Stimulated activated CD4-positive, alpha-beta T cell treated with anti-CD3 and anti-CD28 coated beads, Interleukin-12 subunit alpha, Interleukin-12 subunit beta, amount 100 ng/mL, for 24 hours (primary cell): ENCODE data around the gene DGKK.

Source experiments
- DNase-seq, 2 experiments: peaks; one replicate each; pipeline ENCODE4 v3.0.0-alpha.2; 2020; ENCODE audit warnings: low read depth in 2 of 2

The DGKK gene, protein sequence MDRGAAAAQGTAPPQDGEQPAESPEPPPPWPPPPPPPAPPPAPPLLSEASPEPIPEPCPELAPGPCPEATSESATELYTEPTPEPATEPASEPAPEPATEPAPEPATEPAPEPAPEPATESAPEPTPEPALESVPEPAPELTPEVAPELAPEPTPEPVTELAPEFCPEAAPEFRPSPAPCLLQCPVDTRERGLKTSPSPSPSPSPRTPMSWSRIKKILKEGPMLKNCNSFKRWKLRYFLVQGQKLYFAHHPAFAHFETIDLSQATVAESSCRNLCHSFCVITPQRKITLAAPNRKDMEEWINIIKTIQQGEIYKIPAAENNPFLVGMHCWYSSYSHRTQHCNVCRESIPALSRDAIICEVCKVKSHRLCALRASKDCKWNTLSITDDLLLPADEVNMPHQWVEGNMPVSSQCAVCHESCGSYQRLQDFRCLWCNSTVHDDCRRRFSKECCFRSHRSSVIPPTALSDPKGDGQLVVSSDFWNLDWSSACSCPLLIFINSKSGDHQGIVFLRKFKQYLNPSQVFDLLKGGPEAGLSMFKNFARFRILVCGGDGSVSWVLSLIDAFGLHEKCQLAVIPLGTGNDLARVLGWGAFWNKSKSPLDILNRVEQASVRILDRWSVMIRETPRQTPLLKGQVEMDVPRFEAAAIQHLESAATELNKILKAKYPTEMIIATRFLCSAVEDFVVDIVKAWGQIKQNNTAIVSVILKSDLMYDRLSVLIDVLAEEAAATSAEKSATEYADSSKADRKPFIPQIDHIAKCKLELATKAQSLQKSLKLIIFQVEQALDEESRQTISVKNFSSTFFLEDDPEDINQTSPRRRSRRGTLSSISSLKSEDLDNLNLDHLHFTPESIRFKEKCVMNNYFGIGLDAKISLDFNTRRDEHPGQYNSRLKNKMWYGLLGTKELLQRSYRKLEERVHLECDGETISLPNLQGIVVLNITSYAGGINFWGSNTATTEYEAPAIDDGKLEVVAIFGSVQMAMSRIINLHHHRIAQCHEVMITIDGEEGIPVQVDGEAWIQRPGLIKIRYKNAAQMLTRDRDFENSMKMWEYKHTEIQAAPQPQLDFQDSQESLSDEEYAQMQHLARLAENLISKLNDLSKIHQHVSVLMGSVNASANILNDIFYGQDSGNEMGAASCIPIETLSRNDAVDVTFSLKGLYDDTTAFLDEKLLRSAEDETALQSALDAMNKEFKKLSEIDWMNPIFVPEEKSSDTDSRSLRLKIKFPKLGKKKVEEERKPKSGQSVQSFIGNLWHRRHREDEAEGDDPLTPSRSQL

DNA sequence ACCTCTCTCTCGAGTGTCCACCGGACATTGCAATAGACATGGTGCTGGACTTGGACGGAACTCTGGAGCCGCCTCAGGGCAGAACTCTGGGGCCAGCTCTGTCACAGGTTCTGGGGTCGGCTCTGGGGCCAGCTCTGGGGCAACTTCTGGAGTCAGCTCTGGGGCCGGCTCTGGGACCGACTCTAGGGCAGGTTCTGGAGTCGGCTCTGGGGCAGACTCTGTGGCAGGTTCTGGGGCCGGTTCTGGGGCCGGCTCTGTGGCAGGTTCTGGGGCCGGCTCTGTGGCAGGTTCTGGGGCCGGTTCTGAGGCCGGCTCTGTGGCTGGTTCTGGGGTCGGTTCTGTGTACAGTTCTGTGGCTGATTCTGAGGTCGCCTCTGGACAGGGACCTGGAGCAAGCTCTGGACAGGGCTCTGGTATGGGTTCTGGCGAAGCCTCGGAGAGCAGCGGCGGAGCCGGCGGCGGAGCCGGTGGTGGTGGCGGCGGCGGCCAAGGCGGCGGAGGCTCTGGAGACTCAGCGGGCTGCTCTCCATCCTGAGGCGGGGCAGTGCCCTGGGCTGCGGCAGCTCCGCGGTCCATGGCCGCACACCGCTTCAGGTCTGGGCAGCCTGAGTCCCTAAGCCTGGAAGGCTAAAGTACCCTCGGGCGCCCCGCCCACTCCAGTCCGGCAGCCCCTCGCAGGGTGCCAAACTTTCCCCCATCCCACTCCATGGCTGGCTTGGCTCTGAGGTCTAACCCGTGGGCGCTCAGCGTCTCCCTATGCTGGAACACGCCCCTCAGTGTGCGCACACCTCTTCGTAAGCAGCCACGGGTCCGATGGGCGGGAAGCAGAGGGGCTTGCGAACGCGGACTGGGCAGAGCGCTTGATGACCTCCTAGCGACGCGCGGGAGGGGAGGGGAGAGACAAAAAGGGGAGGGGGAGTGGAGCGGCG lies at the start of gene DGKK:
Gene DGKK, minus strand, starts transcription at position 723 of the 929 bp plus-strand sequence. Its CDS starts 147 bp downstream, at position 576.
- no peak for DNase-seq

DNA sequence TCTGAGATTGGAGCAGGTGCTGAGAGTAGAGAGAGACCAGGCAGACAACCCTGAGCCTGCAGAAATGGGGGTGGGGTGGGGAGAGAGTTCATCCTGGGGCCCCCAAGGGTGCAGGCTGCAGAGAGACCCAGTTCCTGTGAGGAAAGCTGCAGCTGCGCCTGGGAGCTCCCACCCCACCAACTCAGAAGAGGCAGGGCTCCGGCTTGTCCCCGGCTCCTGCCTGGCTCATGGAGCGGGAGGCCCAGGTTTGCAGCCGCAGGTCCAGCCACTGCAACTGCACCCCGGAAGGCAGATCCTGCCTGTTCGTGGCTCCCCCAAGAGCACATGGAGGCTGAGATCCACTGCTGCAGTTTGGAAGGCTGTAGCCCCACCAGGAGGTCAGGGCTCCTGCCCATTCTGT lies 44.2 kb upstream of the DGKK start:
- DNase-seq: no peak

DNA sequence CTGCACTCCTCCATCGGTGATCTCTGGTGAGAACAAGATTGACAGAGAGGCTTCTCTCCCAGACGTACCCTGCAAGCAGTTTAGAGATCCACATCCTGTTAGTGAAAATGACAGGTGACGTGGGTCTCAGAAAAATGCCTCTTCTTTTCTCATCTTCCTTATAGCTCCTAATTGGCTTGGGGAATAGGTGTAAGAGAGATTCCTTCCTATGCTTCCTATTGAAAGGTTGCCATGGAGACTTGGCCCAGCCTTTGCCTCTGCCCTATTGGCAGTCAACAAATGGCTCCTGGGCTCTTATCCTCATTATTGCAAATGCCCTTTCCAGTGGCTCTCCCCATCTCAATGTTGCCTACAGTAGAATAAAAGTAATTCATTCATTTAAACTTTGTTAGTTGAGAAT lies 26.5 kb upstream of the DGKK start:
- no peak for DNase-seq

DNA sequence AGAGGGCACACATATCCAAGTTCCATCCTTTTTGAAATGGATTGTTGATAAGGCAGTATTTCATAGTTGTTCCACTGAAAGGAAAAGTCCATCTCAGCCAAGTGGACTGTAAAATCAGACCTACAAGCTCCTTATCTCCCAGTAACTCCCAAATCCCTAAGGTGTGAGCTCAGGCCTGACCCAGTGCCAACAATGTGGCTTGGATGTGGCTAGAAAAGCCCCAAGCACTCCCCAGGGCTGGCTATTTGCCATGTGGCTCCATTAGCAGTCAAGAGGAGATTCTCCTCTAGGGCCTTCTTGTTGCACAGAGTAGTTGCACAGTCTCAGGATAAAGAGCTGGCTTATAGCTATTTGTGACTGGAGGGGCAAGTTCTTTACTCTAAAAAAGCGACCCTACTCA lies 25.0 kb upstream of the DGKK start:
- DNase-seq: no peak

DNA sequence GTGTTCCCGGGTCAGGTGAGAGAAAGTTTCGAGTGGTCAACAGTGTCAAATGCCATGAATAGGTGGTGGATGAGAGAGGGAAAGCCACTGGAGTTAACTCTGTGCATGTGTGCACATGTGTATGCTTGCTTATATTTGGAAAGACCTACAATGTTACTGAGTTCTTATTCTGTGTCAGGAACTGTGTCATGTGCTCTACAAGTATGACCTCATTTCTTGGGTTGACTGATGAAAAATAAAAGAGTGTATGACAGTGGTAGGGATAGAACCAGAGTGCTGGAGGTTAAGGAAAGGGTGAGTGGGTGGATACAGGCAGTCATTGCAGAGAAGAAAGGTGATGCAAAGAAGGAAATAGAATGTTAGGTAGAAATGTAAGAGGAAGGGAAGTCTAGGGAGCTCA lies 22.1 kb upstream of the DGKK start:
- no peak for DNase-seq

DNA sequence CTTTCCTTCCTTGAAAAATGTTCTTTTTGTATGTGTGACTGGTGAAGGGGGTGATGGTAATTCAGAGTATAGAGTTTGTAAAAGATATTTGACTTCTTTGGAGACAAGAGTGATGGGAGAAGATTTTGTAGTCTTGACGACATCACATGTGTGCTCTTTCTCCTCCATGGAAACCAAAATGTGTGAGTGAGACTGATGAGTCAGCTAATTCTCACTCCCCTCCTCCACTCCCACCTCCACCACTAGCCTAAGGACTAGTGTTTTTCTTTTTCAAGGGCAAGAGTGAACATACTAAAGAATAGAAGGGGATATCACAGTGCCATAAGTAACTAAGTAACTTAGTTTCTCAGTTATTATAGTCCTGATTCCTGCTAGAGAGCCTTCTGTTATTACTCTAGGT lies 14.0 kb upstream of the DGKK start:
- DNase-seq: no peak

DNA sequence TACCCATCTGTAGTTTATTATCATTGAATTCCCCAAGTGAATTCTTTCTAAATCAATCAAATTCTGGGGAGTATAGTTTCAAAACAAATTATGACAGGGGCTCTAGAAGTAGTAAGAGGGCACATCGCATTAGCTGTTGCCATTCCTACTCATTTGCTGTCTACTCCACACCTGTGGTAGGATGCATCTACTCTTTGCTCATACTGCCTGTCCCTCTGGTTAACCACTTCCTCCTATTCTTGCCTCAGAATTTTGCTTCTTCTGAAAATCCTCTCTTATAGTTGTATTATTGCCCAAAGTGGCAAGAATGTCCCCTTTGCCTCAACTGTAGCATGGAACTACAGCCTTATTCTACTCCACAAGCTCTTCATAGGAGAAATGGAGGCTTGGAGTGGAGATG lies 12.7 kb upstream of the DGKK start:
- DNase-seq: no peak

DNA sequence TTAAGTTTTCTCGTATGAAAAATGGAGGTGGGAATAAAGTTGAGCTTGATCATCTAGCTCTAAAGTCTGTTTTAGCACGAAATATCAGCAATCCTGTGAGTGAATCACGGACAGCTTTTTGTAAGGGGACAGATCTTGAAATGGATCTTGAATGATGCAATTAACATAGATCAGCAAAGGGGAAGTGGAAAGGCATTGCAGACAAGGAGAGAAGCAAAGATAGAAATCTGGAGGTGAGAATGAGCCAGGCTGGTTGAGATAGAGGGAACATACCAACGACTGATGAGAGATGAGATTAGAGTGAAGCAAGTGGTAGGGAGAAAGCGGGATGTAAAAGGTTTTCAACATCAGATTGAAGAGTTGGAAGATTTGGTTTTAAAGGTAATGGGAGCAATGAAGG lies 4.6 kb upstream of the DGKK start:
- DNase-seq: no peak

DNA sequence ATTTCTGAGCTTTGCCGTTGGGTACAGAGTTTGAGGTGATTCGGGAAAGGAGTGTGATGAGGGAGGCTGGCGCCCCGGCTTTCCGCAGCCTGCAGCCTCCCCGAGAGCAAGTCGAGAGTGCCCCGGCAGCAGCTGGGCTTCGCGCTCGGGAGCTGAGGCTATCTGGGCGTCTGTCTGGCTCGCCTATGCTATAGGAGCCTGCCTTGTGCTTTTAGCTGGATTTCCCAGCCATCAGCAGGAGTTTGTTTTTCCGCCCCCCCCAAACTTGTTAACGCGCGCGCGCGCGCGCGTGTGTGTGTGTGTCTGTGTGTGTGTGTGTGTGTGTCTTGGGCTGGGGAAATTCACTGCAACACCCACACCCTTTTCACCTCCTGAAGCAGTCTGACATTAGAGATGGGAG lies 765 bp upstream of the DGKK start:
- no peak for DNase-seq

DNA sequence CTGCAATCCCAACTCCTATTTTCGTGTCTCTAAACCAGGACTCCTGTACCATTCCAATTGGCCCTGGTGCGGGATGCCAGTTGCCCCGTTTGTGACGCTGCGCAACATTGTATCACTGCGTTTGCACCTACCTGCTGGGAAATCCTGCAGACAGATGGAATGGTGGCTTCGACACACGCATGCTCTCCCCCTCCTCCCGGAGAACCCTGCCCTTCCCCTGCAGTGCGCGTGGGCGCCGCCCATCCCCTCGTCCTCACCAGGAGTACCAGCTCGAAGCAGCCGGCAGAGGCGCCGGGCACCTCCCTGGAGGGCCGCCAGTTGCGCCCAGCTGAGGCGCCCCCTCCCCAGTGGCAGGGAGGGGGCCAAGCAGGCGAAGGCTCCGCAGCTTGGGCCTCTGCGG lies 1.4 kb downstream of the DGKK start:
- no peak for DNase-seq

DNA sequence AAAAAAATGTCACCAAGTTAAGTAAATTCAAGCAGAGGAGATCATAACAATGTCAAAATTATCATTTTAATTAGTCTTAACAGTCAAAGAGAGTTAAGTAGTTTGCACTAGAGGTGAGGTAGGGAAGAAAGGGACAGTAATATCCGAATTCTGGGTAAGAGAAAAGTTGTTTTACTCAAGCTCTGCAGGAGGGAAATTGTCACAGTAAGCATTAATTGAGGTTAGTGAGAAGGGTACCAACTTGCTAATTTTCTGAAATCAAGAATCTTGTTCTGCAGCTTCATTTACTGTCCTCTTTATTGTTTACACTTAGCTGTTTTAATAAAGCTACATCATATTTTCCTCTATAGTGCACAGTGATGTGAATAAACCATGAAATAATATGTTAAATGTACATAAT lies 11.0 kb downstream of the DGKK start:
- no peak for DNase-seq

DNA sequence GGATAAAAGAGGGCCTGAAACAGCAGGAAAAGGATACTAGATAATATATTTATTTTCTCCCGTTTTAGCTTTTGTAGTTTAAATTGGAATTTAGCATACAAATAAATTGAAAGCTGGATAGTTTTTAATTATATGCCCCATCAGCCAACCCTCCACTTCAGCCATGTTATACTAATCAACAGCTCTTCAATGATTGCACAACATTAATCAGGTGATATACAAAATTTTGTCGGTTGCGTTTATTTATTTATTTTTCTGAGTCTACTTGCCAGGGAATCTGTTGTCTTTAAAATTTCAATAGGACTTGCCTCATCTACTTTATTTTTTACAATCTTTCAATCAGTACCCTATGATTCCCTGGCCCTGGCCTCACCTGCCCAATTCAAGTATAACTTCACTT lies 12.1 kb downstream of the DGKK start:
- DNase-seq: no peak

DNA sequence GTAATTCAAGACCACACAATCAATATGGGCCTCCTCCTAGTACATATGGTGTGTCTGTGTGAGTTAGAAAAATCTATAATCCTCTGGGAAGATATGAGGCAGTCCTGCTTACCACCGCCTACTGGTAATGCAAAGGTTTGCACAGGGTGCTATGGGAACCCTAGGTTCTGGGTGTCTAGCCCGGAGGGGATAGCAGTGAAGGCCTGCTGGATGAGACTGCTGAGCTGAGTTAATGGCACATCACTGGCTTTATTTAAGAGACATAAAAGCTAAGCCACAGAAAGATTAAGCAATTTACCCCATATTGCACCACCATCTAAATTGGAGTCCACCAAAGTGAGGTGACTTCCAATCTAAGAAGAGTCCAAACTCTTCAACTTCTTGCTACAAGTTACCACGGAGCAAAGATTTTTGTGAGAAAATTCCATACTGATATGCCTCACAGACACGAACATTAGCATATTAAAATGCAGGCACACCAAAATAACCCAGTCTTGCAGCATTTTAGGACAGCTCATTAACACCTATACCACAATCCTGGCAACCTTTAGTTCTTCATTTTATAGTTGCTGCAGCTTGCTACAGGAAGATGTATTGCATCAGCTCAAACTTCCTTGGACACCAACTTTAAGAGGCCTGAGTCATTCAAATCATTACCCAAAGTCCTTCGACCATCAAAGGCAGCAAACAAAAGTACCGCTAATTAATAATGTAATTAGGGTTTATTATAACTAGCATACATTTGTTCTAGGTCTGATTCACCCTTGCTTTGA lies 13.7 kb downstream of the DGKK start:
- no peak for DNase-seq

DNA sequence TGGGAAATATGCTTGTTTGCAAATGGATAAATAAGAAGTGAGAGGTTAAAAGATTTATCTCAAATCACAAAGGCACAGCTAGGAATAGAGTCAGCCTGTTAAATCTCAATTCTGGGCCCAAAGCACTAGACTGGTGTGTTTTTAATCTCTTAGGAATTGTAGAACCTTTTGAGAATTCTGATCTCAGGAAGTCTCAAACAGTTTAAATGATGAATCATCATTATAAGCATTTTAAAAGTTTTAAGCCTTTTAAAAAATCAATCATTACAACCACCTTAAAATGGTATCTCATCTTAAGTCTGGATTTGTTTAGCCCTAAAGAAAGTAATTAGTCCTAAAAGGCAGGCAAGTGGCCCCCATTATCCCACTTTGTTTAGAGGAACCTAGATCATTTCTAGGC lies 17.8 kb downstream of the DGKK start:
- no peak for DNase-seq

DNA sequence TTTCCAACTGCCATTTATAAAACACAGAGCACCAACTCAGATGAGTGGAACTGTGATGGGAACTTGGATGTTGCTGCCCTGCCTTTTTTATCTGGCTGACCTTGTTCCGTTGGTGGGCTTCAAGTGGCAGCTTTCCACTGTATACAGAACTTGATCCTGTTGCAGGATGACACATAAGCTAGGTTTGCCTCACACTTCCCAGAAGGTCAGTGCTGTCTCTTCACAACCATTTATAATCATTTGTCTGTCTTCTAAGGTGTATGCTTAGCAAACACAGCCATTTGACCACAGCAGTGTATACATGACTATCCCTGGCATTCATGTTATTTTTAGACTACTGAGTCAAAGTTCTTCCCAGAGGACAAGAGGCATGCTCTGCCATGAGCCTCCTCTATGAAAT lies 20.3 kb downstream of the DGKK start:
- DNase-seq: no peak

DNA sequence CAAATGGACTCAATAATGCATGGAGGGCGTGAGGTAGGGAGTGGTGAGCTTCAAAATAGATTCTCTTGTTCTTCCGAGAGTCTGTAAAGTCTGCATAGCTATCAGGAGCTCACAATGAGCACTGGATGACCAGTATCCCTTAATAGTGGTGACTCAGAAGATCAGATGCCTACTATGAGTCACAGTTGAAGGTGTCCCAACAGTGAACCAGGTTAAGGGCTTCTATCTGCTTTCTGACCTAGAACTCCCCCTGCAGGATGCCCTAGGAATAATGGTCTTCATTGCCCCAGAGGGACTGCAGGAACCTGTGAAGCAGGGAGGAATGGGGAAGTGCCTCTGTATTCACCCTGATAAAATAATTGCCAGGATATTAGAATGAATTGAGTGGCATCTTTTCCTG lies 22.1 kb downstream of the DGKK start:
- no peak for DNase-seq

DNA sequence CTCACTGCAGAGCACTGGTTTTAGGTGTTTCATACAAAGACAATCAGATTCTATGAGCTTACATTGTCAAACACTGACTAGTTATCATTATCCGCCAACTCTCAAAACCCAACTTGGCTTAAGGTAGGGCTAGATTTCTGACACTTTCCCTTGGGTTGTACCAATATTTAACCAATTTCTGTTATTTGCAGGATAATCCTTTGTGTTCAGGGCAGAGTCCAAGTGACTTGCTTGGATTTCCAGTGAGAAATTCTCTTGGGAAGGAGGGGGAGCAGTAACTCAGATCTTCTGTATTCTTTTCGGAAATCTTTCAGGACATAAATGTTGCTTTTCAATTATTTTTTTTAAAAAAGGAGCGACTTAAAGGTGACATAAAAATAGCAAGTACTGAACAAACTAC lies 23.1 kb downstream of the DGKK start:
- DNase-seq: no peak

DNA sequence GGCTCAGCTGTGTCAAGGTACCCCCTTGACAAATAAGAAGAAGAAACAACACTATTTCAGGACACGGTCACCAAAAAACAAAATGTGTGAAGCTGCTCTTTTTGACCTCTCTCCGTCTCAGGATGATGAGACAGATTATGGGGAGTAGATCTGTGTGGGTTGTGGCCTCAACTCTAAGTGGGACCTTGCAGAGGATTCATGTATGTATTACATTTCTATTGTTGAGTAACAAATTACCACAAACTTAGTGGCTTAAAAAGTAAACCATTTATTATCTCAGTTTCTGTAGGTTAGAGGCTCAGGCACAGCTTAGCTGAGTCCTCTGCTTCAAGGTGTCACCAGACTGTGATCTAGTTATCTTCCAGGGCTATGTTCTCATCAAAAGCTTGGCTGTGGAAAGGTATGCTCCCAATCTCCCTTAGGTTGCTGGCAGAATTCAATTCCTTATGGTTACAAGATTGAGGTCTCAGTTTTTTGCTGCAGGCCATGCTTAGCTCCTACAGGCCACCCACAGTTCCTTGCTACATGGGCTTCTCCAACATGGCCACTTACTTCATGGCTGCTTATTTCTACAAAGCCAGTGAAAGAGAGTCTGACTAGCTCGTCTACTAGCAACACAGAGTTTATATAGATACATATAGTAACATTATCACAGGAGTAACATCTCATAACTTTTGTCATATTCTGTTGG lies 28.1 kb downstream of the DGKK start:
- no peak for DNase-seq

DNA sequence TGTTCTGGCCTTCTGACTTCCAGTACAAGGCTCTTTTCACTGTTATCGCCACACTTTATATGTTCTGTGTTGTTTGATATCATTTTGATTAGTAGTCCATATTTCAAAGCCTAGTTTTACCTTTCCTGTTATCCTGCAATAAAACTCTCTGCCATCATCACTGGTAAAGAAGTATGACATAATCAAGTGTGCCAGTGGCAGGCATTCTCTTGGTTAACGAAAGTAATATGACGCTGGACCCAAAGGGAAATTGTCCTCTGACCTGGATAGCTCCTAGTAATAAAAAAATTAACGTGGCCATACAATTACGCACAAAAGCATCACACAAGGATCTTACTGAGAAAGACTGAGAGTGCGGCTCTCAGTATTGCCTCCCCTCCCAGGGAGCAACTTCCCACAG lies 33.8 kb downstream of the DGKK start:
- DNase-seq: no peak

DNA sequence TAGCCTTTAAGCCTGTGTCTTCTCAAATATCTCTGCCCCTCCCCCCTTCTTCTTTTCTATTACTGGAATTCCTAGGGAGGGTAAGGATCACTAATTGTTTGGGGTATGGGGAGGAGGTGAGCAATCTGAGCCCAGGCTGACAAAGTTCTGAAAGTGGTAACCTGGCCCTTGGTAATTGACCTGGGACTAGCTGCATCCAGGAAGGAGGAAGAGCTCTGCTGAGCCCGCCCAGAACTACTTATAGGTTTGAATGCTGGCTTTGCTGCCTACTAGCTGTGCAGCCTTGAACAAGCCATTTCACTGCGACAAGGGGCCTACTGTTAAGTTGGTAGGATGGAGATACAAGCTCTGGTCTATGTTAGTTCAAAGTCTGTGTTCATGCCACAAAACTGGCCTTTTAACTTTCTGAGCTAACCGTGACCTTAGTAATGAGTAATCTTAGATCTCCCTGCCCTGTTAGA lies 37.8 kb downstream of the DGKK start:
- no peak for DNase-seq
